Measurements from ENCODE around the gene FBXW5. TPM values are rescaled to one million over a fixed set of nuclear protein-coding genes. Genes with fewer than 3 reads are reported as not detected.

The FBXW5 gene
- total RNA-seq, 1 experiment from 2014 or later: 70.5 TPM

DNA sequence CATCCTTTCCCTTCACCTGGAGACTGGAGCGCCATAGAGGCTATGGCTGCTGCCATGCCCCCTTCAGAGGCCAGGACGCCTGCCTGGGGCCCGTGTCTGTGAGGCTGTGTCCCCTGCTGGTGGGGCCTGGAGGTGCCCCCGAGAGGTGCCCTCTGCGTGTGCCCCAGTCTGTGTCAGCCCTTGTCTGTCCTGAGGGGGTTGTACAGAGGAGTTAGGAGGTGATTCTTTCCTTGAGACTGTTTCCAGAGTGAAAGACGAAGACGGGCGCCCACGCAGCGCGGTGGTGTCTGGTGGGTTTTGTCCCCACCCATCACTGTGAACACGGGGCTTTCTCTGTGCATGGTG is 33.7 kb downstream of the FBXW5 start:
- no peaks in the 10 kb centered on the region for H3K9me3 Mint-ChIP-seq
- no peaks in the 10 kb centered on the region for H3K4me1 Mint-ChIP-seq
- no peak for TF ChIP-seq NFE2L1 (CRISPR knock-in tag; IDR thresholded peaks at IDR 0.05)
- no peak for TF ChIP-seq NFYB (CRISPR knock-in tag; conservative IDR thresholded peaks at IDR 0.05; ENCODE audit: low read depth)
- TF ChIP-seq, protein P1, sequence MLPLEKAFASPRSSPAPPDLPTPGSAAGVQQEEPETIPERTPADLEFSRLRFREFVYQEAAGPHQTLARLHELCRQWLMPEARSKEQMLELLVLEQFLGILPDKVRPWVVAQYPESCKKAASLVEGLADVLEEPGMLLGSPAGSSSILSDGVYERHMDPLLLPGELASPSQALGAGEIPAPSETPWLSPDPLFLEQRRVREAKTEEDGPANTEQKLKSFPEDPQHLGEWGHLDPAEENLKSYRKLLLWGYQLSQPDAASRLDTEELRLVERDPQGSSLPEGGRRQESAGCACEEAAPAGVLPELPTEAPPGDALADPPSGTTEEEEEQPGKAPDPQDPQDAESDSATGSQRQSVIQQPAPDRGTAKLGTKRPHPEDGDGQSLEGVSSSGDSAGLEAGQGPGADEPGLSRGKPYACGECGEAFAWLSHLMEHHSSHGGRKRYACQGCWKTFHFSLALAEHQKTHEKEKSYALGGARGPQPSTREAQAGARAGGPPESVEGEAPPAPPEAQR (CRISPR knock-in tag; IDR thresholded peaks at IDR 0.05): no peak
- TF ChIP-seq GRHL2 (CRISPR knock-in tag; IDR thresholded peaks at IDR 0.05; ENCODE audit: insufficient replicate concordance, severe bottlenecking): no peak
- no peak for TF ChIP-seq RELA (CRISPR knock-in tag; IDR thresholded peaks at IDR 0.05; ENCODE audit: borderline replicate concordance)
- TF ChIP-seq, protein P2, sequence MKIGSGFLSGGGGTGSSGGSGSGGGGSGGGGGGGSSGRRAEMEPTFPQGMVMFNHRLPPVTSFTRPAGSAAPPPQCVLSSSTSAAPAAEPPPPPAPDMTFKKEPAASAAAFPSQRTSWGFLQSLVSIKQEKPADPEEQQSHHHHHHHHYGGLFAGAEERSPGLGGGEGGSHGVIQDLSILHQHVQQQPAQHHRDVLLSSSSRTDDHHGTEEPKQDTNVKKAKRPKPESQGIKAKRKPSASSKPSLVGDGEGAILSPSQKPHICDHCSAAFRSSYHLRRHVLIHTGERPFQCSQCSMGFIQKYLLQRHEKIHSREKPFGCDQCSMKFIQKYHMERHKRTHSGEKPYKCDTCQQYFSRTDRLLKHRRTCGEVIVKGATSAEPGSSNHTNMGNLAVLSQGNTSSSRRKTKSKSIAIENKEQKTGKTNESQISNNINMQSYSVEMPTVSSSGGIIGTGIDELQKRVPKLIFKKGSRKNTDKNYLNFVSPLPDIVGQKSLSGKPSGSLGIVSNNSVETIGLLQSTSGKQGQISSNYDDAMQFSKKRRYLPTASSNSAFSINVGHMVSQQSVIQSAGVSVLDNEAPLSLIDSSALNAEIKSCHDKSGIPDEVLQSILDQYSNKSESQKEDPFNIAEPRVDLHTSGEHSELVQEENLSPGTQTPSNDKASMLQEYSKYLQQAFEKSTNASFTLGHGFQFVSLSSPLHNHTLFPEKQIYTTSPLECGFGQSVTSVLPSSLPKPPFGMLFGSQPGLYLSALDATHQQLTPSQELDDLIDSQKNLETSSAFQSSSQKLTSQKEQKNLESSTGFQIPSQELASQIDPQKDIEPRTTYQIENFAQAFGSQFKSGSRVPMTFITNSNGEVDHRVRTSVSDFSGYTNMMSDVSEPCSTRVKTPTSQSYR (CRISPR knock-in tag; IDR thresholded peaks at IDR 0.05): no peak
- no peaks in the 10 kb centered on the region for H3K27me3 Mint-ChIP-seq (ENCODE audit: low read depth)
- no peak overlapping the region for H3K27ac Mint-ChIP-seq
- ChIA-PET POLR2A (no interaction called here), CTCF (interaction anchor here (0.6 kb wide), 1 partner anchor 125 kb away, joined by 3 read pairs; no protein-coding TSS in a partner anchor)
- peaks cover 44% of the 10 kb centered on the region for H3K36me3 Mint-ChIP-seq
- ATAC-seq: peak; percentile 55
- H3K4me3 Mint-ChIP-seq: no peak overlapping the region
- DNase-seq (ENCODE audit: low spot score): no peak

DNA sequence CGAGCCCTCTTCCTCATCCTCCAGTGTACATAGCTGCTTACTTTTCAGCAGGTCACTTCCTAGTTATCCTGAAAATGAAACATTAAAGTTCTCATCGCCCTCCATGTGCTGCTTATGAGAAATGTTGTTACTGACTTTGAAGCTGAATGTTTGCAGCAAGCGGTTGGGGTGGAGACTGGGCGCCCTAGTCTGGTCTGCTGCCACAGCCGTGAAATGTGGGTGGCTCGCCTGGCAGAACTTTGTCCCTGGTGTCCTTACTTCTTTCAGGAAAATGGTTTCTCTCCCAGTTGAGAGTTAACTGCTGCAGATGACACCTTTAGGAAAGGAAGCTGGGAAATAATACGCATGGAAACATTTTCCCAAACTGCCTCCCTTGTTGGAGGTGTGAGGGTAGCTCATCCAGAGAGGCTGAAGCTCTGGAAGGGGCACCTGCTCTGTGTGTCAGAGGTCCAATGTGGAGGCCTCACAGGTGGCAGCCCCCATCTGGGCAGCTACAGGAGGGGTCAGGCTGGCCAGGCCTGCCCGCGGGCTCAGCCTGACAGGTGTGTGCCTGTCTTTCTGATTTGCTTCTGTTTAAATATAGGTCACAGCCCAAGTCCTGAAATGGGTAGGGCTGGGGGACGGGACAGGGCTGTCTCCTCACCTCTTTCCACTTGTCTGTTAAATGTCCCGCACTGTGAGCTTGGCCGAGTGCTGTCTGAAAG is 34.2 kb downstream of the FBXW5 start:
- Mint-ChIP-seq H3K4me1 (no peaks in the 10 kb centered on the region), H3K4me3 (no peak overlapping the region), H3K27ac (no peak overlapping the region), H3K9me3 (no peaks in the 10 kb centered on the region), H3K27me3 (ENCODE audit: low read depth) (no peaks in the 10 kb centered on the region), H3K36me3 (peaks cover 42% of the 10 kb centered on the region)
- no peak for ATAC-seq
- ChIA-PET CTCF (interaction anchor here (0.6 kb wide), 1 partner anchor 125 kb away, joined by 3 read pairs; no protein-coding TSS in a partner anchor), POLR2A (no interaction called here)
- TF ChIP-seq NFATC4 (CRISPR knock-in tag; IDR thresholded peaks at IDR 0.05): no peak
- TF ChIP-seq GRHL2 (CRISPR knock-in tag; IDR thresholded peaks at IDR 0.05; ENCODE audit: insufficient replicate concordance, severe bottlenecking): no peak
- no peak for TF ChIP-seq ZNF138 (CRISPR knock-in tag; conservative IDR thresholded peaks at IDR 0.05)
- TF ChIP-seq, protein P3, sequence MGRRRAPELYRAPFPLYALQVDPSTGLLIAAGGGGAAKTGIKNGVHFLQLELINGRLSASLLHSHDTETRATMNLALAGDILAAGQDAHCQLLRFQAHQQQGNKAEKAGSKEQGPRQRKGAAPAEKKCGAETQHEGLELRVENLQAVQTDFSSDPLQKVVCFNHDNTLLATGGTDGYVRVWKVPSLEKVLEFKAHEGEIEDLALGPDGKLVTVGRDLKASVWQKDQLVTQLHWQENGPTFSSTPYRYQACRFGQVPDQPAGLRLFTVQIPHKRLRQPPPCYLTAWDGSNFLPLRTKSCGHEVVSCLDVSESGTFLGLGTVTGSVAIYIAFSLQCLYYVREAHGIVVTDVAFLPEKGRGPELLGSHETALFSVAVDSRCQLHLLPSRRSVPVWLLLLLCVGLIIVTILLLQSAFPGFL (CRISPR knock-in tag; IDR thresholded peaks at IDR 0.05; ENCODE audit: borderline replicate concordance): no peak
- DNase-seq (ENCODE audit: low spot score): no peak

DNA sequence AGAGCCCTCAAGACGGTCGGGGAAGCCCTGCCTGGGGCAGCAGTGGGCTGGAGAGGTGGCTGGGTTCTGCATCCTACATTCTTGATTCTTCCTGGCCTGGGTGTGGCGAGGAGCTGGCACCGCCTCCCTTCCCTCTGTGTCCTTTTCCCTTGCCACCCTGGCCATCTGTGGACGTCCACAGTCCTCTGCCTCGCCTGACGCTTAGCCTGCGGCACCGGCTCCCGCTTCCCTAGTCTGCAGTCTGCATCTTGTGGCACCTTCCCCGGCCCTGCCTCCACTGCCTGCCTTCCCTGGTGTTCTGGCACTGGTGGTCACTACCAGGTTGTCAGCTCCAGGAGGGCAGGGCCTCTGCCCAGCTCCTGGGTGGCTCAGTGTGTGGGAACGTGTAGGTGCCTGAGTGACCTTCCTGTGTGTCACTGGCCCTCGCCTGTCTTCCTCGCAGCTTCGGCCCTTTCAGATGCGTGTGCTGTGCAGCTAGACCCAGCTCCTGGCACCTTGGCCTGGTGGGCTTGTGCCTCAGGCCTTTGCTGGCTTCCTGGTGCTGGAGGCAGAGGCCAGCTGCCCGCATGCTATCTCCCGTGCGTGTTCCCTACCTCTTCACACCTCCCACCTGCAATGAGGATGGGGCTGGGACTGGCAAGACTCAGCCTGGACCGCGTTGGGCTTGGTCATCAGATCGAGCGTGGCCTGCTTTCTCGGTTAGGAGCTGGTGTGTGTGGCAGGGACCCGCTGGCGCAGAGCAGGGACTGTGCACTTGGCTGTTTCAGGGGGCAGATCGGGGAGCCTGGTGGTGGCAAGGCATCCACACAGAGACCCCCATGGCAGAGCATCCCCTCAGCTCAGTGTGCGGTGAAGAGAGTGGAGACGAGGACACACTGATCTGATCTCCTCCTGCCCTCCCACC is 37.3 kb downstream of the FBXW5 start:
- no peak for DNase-seq (ENCODE audit: low spot score)
- Mint-ChIP-seq H3K36me3 (peaks cover 38% of the 10 kb centered on the region), H3K27me3 (ENCODE audit: low read depth) (no peaks in the 10 kb centered on the region), H3K4me3 (no peak overlapping the region), H3K9me3 (no peaks in the 10 kb centered on the region), H3K27ac (no peak overlapping the region), H3K4me1 (no peaks in the 10 kb centered on the region)
- POLR2A ChIA-PET: interaction anchor here (1.1 kb wide), 1 partner anchor 9 kb away, joined by 3 read pairs; no protein-coding TSS in a partner anchor
- ATAC-seq: no peak
- CTCF ChIA-PET: interaction anchor here (0.6 to 0.9 kb wide), 2 partner anchors 65 to 163 kb away, joined by 4 read pairs; partner anchors contain the start of genes AJM1 and SAPCD2
- TF ChIP-seq IRF2 (CRISPR knock-in tag; IDR thresholded peaks at IDR 0.05; ENCODE audit: borderline replicate concordance, low read depth) (no peak), EMX1 (CRISPR knock-in tag; IDR thresholded peaks at IDR 0.05) (no peak)
- TF ChIP-seq, protein P4, sequence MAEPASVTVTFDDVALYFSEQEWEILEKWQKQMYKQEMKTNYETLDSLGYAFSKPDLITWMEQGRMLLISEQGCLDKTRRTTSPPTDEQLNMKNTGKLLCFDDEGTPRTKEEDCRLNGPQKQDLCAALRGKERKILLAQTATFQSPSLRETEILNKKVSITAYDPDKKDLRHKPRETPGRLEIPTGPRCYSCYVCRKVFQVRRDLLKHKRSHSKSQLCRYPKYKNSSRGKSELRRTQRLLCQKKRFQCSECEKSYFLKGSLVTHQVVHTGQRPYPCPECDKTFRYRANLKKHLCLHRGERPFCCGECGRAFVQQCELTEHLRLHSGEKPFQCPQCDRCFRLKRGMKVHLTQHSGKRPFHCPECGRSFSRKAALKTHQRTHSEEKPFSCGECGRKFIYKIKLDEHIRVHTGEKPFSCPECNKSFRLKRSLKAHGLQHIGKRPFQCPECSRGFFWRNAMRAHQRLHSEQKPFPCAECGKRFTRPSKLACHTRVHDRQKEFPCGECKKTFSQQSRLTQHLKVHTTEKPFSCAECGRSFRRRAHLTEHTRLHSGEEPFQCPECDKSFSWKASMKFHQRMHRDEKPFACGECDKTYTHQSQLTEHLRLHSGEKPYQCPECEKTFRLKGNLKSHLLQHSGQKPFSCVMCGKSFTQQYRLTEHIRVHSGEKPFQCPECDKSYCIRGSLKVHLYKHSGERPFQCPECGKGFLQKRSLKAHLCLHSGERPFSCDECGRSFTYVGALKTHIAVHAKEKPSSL (CRISPR knock-in tag; conservative IDR thresholded peaks at IDR 0.05): no peak
- TF ChIP-seq, protein P5, sequence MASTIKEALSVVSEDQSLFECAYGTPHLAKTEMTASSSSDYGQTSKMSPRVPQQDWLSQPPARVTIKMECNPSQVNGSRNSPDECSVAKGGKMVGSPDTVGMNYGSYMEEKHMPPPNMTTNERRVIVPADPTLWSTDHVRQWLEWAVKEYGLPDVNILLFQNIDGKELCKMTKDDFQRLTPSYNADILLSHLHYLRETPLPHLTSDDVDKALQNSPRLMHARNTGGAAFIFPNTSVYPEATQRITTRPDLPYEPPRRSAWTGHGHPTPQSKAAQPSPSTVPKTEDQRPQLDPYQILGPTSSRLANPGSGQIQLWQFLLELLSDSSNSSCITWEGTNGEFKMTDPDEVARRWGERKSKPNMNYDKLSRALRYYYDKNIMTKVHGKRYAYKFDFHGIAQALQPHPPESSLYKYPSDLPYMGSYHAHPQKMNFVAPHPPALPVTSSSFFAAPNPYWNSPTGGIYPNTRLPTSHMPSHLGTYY (CRISPR knock-in tag; IDR thresholded peaks at IDR 0.05): no peak
- TF ChIP-seq, protein P6, sequence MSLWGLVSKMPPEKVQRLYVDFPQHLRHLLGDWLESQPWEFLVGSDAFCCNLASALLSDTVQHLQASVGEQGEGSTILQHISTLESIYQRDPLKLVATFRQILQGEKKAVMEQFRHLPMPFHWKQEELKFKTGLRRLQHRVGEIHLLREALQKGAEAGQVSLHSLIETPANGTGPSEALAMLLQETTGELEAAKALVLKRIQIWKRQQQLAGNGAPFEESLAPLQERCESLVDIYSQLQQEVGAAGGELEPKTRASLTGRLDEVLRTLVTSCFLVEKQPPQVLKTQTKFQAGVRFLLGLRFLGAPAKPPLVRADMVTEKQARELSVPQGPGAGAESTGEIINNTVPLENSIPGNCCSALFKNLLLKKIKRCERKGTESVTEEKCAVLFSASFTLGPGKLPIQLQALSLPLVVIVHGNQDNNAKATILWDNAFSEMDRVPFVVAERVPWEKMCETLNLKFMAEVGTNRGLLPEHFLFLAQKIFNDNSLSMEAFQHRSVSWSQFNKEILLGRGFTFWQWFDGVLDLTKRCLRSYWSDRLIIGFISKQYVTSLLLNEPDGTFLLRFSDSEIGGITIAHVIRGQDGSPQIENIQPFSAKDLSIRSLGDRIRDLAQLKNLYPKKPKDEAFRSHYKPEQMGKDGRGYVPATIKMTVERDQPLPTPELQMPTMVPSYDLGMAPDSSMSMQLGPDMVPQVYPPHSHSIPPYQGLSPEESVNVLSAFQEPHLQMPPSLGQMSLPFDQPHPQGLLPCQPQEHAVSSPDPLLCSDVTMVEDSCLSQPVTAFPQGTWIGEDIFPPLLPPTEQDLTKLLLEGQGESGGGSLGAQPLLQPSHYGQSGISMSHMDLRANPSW (CRISPR knock-in tag; conservative IDR thresholded peaks at IDR 0.05; ENCODE audit: low read depth): no peak
- TF ChIP-seq, protein P7, sequence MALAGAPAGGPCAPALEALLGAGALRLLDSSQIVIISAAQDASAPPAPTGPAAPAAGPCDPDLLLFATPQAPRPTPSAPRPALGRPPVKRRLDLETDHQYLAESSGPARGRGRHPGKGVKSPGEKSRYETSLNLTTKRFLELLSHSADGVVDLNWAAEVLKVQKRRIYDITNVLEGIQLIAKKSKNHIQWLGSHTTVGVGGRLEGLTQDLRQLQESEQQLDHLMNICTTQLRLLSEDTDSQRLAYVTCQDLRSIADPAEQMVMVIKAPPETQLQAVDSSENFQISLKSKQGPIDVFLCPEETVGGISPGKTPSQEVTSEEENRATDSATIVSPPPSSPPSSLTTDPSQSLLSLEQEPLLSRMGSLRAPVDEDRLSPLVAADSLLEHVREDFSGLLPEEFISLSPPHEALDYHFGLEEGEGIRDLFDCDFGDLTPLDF (CRISPR knock-in tag; IDR thresholded peaks at IDR 0.05): no peak

All from WTC11 (cell line).